NCI-H748 (cell line): Measurements from ENCODE around the gene KRT26.

ENCODE experiments used
- DNase-seq: peaks from one replicate; lab custom pipeline; 2025; ENCODE audit not compliant: unreplicated experiment; lab: John Stamatoyannopoulos, UW

The KRT26 gene

GRCh38 chr17:40734018-40734417 is 38.0 kb downstream of the KRT26 start:
- no peak for DNase-seq

DNA sequence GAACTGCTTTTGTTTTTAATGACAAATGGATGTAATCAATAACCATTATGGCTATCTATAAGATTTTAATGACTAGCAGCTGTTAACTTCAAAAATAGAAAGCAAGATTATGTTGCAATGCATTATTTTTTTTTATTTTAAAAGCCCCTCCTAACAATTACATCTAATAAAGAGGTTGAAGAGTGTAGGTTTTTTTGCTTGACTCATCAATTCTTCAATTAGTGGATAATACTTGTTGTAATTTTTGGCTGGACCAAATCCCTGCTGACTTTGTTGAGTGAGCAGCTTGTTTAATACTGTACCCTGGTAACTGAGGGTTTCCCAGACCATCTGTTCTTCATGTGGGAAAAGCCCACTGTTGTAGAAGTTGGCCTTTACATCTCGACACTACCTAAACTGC is 41.0 kb downstream of the KRT26 start:
- DNase-seq, result no peak

DNA sequence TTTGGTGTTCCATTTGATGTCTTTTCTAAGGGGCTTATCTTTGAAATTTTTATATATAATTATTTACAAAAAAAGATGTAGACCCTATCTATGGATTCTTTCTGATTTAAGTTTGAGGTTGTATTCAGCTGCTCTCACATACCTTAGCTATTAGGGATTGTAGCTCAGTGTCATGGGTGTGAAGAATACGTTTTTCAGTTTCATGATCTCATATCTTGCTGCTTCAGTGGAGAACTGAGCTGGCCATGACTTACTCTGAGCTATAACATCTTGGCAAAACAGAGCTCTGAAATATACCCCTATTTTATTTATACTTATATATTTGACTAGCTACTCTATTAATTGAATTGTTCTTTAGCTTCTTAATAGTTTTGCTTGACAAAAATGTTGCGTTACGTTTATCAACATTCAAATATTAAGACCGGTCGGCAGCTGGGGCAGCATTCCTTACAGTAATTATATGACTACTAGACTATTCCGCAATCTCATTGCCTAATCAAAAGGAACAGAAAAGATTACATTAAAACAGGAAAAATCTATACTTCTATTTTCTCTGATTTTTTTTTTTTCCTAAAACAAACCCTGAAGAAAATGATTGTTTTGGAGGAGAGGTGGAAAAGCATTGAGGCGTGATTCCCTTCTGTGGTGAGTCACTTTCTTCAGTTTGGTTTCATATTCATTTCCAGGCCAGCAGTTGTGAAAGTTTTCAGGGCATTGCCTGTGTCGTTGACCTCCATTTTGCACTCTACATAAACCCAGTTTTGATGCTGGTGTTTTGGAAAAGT is 44.4 kb downstream of the KRT26 start:
- no peak for DNase-seq

- no peak for DNase-seq
These were observed 45.1 kb downstream of the KRT26 start for GRCh38 chr17:40726919-40727318.

- no peak for DNase-seq
These were observed 47.3 kb downstream of the KRT26 start for GRCh38 chr17:40724656-40725055.

- DNase-seq, result no peak
These were observed 49.8 kb downstream of the KRT26 start for GRCh38 chr17:40722241-40722640.

DNA sequence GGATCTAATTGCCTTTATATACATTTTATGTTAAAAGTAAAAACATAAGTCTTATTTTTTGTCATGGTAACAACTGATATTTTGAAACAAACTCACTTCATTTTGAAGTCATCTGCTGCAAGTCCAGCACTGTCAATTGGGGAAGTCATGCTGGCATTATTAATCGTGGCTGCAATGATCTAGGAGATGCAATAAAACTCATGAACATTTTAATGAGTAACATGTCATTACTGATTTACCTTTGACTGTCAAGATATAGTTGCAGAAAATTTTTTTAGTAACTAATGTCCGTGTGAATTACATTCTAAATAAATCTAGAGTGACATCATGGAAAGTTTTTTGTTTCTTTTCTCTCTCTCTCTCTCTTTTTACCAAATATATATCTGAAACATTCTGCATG is 51.1 kb downstream of the KRT26 start:
- DNase-seq, result no peak

DNA sequence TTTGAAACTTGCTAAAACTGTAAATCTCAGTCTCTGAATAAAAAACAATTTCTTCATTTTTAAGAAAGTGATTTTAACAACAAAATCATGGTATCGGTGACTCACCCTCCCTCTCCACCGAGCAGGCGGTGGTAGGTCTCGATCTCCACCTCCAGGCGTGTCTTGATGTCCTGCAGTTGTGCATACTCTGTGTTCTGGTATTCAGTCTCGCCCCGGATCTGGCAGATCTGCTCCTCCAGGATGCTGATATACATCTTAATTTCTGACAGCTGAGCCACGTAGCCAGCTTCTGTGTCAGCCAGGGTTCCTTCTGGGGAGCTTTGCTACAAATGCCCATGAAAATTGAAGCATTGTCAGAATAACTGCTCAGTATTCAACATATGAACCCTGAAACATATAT is 53.1 kb downstream of the KRT26 start:
- DNase-seq, result no peak

DNA sequence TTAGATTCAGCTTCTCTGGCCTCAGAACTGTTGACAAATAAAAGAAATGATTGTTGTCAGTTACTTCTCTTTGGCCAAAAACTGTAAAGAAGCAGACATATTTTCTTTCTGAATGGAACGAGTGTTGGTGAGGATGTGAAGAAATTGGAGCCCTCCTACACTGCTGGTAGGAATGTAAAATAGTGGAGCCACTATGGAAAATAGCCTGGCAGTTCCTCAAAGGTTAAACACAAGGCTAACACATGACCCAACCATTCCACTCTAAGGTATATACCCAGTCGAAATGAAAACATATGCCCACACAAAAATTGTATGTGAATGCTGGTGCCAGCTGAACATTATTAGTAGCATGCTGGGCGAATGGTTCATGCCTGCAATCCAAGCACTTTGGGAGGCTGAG is 54.2 kb downstream of the KRT26 start:
- no peak for DNase-seq
